ENCODE data around the gene CARD19.

The CARD19 gene

DNA sequence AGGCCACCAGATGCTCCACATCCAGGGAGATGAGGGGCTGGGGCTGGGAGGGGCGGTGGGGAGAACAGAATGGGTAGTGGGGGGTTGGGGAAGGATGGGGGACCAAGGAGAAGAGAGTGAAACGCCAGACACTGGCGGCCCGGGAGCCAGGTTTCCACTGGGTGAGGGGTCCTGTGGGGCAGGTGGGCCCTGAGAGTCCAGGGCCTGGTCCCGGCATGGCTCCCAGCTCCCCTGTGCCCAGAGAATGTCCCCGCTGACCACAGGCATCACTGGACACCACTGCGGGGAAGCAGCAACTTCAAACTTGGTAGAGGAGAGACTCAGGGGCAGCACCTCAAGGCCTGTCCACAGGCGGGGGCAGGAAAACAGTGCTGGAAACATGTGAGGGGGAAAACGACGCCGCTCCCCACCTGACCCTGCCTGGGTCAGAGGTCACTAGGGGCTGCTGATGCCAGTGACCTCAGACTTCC, 24.9 kb downstream of the CARD19 start:
- DNase-seq (ENCODE audit: low read depth) = no peak

GRCh38 chr9:93121316-93122241, 25.6 kb downstream of the CARD19 start:
- DNase-seq (ENCODE audit: low read depth) = no peak

DNA sequence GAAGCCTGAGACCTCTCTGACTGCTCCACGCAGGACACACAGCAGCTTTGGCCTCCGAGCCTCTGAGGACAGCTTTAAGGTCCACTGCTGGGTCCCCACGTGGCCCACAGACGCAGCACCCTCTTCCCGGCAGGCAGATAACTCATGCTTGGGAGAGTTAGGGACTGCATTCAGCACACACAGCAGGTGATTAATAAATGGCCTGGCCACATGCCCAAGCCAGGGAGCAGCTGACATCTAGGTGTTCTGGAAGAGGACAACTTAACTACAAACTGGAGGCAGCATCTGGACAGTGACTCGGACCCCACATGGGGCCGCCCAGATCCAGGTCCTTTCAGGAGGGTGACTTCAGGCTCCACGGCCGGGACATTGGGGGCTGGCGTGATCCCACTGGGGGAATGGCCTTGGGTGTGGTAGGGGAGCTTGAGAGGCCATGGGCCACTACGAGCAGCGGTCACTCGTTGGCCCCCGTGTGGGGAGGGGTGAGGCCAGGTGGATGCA, 26.8 kb downstream of the CARD19 start:
- DNase-seq (ENCODE audit: low read depth) = no peak

DNA sequence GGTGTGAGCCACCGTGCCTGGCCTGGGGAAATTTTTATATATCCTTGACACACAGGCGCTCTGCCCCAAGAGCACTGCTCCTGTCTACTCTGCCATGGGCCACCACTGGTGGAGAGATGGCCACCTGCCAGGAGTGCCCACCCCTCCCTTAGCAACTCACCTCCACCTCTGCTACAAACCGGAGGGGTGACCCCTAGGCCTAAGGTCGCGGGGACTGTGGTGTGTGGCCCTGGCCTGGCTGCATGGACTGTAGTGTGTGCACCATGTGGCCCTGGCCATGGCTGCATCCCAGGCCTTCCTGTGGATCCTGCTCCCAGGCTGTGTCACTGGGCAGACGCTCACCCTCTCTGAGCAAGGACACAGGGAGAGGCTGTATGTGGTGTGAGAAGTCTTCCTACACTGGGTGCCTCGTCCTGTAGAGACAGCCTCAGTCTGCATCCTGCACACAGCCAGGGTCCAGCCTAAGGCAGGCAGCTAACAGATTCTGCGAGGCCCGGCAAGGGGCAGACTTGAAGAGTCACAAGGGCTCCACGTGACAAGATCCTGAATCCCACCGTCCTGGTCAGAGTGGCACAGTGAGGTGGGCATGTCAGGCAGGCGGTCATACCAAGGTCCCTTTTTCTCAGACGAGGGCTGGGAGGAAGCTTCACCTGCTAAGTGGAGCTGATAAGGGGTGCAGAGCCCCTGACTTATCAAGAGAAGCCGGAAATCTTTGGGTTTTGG, 27.7 kb downstream of the CARD19 start:
- DNase-seq (ENCODE audit: low read depth) = no peak

GRCh38 chr9:93124793-93125192, 28.8 kb downstream of the CARD19 start:
- DNase-seq (ENCODE audit: low read depth) = no peak

GRCh38 chr9:93125331-93125894, 29.4 kb downstream of the CARD19 start:
- no peak for DNase-seq (ENCODE audit: low read depth)

DNA sequence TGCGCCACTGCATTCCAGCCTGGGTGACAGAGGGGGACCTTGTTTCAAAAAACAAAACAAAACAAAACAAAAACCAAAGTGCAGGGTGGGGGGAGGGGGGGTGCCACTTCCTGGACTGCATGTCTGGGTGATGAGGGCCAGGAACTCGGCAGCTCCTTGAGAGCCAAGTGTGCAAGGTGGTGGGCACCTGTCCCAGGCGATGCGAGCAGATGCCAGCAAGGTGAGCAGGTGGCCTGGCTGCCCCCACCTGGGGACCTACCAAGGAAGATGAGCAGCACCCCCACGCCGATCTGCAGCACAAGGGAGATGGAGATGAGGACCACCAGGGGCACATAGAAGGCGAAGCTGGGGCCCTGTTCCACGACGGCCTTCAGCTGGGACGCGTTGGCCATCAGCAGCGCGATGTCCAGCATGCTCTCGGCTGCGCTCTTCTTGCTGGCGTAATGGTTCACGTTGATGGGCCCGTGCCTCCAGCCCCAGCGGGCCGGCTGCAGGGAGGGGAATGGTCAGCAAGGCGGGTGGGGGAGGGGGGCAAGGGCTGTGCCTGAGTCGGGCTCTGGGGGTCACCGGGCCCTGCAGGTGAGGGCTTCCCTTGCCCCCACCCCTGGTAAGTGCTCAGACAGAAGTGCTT, 30.2 kb downstream of the CARD19 start:
- DNase-seq (ENCODE audit: low read depth) = no peak

DNA sequence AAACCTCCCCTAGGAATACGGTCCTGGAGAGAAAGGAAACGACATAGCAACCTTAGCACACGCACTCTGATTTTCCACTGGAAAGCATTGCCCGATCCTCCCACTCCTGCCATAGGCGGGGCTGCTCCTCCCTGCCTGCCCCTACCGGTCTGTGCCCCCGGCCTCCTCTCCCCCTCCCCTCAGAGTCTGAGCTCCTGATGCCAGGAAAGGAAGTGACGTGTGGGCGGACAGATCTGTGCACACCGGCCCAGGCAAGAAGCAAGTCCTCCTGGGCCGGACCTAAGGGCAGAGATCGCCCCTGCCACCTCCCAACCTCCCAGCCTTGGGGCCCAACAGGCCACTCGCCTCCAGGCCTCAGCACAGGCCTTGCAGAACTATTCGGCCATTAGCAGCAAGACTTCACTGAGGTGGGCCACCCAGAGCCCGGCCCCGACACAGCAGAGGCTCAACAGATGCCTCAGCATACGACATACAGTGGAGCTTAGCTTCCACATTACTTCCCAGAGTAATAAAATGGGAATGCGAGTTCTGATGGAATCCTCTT, 30.9 kb downstream of the CARD19 start:
- no peak for DNase-seq (ENCODE audit: low read depth)

GRCh38 chr9:93127395-93127911, 31.4 kb downstream of the CARD19 start:
- DNase-seq (ENCODE audit: low read depth) = peak; percentile 34

- DNase-seq (ENCODE audit: low read depth) = no peak
These were observed 32.1 kb downstream of the CARD19 start for GRCh38 chr9:93128011-93128714.

GRCh38 chr9:93128715-93129224, 32.8 kb downstream of the CARD19 start:
- no peak for DNase-seq (ENCODE audit: low read depth)

- no peak for DNase-seq (ENCODE audit: low read depth)
These were observed 33.3 kb downstream of the CARD19 start for GRCh38 chr9:93129286-93129685.

DNA sequence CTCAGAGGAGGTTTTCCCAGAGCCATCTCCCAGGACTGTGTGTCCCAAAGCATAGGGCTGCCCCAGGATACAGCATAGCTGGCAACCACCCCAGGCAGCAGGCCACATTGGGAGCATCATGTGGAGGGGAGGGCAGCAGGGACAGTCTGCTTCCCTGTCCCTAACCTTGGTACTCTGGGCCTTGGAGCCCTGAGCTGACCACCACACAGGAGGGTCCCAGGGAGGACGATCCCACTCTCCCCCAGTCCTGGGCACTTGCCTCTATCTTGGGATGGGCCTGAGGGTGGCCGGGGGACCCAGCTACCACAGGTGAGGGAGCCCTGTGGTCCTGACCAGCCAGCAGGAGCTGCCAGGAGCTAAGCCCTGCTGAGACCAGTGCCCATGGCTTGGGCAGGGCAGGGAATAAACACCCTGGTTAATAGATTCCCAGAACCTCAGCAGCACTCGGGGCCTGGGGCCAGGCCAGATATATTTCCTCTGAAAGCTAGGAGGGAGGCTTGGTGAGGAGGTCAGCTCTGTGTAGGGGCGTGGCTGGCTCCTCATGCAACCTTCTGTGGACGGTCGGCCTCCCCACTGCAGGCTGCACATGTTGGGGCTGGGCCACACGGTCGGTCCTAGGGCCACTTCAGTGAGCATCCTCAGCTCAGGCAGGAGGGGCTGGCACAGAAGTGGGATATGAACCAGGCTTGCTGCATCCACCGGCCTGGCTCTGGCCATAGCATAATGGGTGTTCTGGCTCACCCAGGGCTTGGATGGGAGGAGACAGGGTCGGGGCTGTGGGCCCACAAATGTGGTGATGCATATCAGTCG, 33.9 kb downstream of the CARD19 start:
- no peak for DNase-seq (ENCODE audit: low read depth)

- DNase-seq (ENCODE audit: low read depth) = no peak
These were observed 35.0 kb downstream of the CARD19 start for GRCh38 chr9:93130861-93131481.

- DNase-seq (ENCODE audit: low read depth) = no peak
These were observed 35.7 kb downstream of the CARD19 start for GRCh38 chr9:93131599-93132286.

GRCh38 chr9:93132287-93132927, 36.4 kb downstream of the CARD19 start:
- DNase-seq (ENCODE audit: low read depth) = no peak

DNA sequence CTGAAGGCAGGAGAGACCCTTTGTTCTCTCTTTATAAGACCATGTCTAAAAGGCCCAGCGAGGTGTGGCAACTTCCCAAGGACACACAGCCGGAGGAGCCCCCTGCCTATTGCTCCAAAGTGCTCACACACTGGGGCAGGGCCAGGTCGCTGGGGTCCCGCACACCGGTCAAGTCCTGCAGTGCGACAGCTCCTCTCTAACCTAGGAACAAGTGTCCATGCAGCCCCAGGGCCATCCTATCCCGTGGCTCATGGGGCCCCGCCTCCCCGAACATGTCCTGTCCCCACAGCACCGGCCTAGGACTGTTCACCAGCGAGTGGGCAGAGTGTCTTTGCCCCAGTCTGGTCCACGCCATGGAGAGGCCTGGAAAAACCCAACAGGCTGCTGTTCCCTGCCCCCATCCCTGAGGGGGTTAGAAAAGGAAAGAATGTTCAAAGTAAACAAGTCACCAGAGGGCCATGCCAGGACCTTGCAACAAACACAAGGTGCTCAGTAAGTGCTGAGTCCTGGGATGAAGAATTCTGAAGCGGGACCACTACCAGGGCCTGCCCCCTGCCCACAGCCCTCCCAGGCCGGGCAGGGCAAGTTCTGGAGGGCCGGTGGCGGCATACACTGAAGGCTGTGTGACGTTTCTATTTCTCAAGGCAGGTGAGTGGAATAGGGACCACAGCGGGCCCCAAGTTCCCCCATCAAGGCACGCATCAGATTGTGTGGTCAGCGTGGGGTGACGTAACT, 37.1 kb downstream of the CARD19 start:
- peak; percentile 56 for DNase-seq (ENCODE audit: low read depth)

GRCh38 chr9:93133681-93134014, 37.6 kb downstream of the CARD19 start:
- DNase-seq (ENCODE audit: low read depth) = peak; percentile 94

Measured in iris pigment epithelial cell (primary cell).